ENCODE measurements around the gene PEAR1. TPM values are rescaled to one million over a fixed set of nuclear protein-coding genes. Genes with fewer than 3 reads are reported as not detected.

Gene PEAR1
- polyA plus RNA-seq, 1 of the 3 experiments (the other 2 are of a cell fraction): 1.2 TPM

DNA sequence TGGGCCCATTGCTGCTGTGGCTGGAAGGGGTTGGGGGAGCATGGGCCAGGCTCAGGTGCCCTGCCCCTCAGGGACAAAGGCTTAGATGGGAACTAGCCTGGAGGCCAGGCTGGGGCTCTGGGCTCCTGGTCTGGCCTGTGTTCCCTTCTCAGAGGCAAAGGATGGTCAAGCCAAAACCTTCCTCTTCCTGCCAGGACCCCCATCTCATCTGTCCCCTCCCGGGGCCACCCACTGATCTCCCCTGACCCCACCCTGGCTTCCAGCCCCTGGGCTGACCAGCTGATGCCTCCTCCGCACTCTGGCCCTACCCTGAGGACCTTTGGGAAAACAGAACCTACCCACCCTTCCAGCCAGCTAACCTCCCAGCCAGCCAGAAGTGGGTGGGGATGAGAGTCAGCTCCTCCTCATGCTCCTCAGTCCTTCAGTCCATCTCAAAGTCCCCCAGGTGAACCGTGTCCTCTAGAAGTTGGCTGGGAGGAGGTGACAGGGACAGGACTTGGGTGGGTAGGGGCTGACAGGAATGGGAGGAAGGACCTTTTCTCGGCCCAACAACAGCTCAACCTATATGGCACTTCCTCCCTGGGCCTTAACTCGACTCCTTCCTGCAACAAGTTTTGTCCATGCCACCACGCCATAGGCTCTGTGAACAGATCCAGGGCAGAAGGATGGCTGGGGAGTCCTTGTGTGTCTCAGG lies 7.5 kb downstream of the PEAR1 start (continued):
- no peak for TF ChIP-seq REST (IDR thresholded peaks at IDR 0.05; ENCODE audit: low read depth, low read length)
- TF ChIP-seq, protein P1, sequence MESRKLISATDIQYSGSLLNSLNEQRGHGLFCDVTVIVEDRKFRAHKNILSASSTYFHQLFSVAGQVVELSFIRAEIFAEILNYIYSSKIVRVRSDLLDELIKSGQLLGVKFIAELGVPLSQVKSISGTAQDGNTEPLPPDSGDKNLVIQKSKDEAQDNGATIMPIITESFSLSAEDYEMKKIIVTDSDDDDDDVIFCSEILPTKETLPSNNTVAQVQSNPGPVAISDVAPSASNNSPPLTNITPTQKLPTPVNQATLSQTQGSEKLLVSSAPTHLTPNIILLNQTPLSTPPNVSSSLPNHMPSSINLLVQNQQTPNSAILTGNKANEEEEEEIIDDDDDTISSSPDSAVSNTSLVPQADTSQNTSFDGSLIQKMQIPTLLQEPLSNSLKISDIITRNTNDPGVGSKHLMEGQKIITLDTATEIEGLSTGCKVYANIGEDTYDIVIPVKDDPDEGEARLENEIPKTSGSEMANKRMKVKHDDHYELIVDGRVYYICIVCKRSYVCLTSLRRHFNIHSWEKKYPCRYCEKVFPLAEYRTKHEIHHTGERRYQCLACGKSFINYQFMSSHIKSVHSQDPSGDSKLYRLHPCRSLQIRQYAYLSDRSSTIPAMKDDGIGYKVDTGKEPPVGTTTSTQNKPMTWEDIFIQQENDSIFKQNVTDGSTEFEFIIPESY (IDR thresholded peaks at IDR 0.05; ENCODE audit: borderline replicate concordance, low read depth): no peak
- TF ChIP-seq PBX3 (IDR thresholded peaks at IDR 0.05): no peak
- no peak for TF ChIP-seq FOXJ3 (CRISPR knock-in tag; IDR thresholded peaks at IDR 0.05)
- no peak for TF ChIP-seq SIN3A (IDR thresholded peaks at IDR 0.05; ENCODE audit: borderline replicate concordance, low read depth, low read length)

GRCh38 chr1:156901590-156901900 lies 8.0 kb downstream of the PEAR1 start:
- TF ChIP-seq, protein P2, sequence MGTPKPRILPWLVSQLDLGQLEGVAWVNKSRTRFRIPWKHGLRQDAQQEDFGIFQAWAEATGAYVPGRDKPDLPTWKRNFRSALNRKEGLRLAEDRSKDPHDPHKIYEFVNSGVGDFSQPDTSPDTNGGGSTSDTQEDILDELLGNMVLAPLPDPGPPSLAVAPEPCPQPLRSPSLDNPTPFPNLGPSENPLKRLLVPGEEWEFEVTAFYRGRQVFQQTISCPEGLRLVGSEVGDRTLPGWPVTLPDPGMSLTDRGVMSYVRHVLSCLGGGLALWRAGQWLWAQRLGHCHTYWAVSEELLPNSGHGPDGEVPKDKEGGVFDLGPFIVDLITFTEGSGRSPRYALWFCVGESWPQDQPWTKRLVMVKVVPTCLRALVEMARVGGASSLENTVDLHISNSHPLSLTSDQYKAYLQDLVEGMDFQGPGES (IDR thresholded peaks at IDR 0.05; ENCODE audit: low read depth, low read length): no peak
- no peak for TF ChIP-seq RFX5 (IDR thresholded peaks at IDR 0.05; ENCODE audit: low read length)
- TF ChIP-seq MAX (IDR thresholded peaks at IDR 0.05; ENCODE audit: low read depth): no peak
- TF ChIP-seq YY1 (IDR thresholded peaks at IDR 0.05; ENCODE audit: low read depth): no peak
- TF ChIP-seq RCOR1 (IDR thresholded peaks at IDR 0.05; ENCODE audit: low read length): no peak
- no peak for TF ChIP-seq REST (IDR thresholded peaks at IDR 0.05; ENCODE audit: low read depth, low read length)
- TF ChIP-seq USF1 (IDR thresholded peaks at IDR 0.05; ENCODE audit: borderline replicate concordance, low read depth): no peak
- no peak for TF ChIP-seq FOXM1 (IDR thresholded peaks at IDR 0.05; ENCODE audit: low read depth)
- TF ChIP-seq FOXJ3 (CRISPR knock-in tag; IDR thresholded peaks at IDR 0.05): no peak
- Histone ChIP-seq H3K9me2 (no peaks in the 10 kb centered on the region), H3K27ac (ENCODE audit: low read depth in 2 of 2, low read length in 1 of 2) (no peak overlapping the region), H2AFZ (ENCODE audit: low read depth) (no peak overlapping the region), H3K9ac (no peak overlapping the region), H3K79me2 (ENCODE audit: insufficient read depth) (no peaks in the 10 kb centered on the region), H3F3A (replicated peaks; ENCODE audit: insufficient read depth) (peaks cover 10% of the 10 kb centered on the region), H4K20me1 (ENCODE audit: insufficient read depth) (no peaks in the 10 kb centered on the region), H3K36me3 (replicated peaks in 1 of 2; ENCODE audit: control insufficient read depth in 1 of 2, insufficient read depth in 2 of 2, low read length in 1 of 2) (no peaks in the 10 kb centered on the region), H3K4me1 (ENCODE audit: control insufficient read depth in 1 of 2, insufficient read depth in 2 of 2, low read depth in 1 of 2, low read length in 1 of 2) (peaks cover 24 to 46% of the 10 kb centered on the region in 2 experiments; a peak in 3 of 4 replicates), H3K27me3 (ENCODE audit: insufficient read depth) (no peaks in the 10 kb centered on the region), H3K9me3 (no peaks in the 10 kb centered on the region), H3K4me2 (no peak overlapping the region), H3K4me3 (ENCODE audit: low read depth in 2 of 2, low read length in 1 of 2) (no peak overlapping the region)
- no peak for DNase-seq
- ChIA-PET POLR2A (no interaction called here), CTCF (interaction anchor here (1.0 to 9.4 kb wide), 5 partner anchors 10 to 26 kb away, joined by 3 to 110 read pairs (median 41); partner anchors contain the start of gene PEAR1)
- 98% methylated on average over 4 of the region's 4 CpGs for WGBS (ENCODE audit: low lambda C conversion rate)
